Skin of body (tissue), 2 donors: ENCODE results near the gene SALL3. TPM values are rescaled to one million over a fixed set of nuclear protein-coding genes. Genes with fewer than 3 reads are reported as not detected.

Experiments
- DNase-seq: peaks from one replicate; lab custom pipeline; 2025; lab: John Stamatoyannopoulos, UW
- total RNA-seq: library from RNA; depleted of rRNA; stranded (reverse); fragments of >200 nt; gene quantifications from one replicate; pipeline ENCODE4 v1.2.3, GENCODE V29; 2014

SALL3 gene
- total RNA-seq, 1 donor from 2014 or later: under 0.01 TPM

DNA sequence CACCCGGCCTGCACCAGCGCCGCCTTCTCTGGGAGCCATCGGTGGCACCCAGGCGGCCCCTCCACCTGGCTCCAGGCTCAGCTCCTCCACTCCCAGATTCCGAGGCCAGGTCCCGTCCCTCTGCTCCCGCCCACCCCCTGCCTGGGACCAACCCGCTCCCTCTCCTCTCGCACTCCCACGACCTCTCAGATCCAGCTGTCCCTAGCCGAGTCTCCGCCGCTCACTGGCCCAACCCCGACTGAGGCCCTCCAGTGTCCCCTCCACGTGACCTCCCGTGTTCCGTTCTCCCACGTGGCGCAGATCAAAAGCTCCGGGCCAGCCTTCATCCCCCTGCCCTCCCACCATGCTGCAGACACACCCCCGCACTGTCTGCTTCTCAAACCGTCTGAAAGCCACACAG, 14.4 kb upstream of the SALL3 start:
- DNase-seq: no peak

DNA sequence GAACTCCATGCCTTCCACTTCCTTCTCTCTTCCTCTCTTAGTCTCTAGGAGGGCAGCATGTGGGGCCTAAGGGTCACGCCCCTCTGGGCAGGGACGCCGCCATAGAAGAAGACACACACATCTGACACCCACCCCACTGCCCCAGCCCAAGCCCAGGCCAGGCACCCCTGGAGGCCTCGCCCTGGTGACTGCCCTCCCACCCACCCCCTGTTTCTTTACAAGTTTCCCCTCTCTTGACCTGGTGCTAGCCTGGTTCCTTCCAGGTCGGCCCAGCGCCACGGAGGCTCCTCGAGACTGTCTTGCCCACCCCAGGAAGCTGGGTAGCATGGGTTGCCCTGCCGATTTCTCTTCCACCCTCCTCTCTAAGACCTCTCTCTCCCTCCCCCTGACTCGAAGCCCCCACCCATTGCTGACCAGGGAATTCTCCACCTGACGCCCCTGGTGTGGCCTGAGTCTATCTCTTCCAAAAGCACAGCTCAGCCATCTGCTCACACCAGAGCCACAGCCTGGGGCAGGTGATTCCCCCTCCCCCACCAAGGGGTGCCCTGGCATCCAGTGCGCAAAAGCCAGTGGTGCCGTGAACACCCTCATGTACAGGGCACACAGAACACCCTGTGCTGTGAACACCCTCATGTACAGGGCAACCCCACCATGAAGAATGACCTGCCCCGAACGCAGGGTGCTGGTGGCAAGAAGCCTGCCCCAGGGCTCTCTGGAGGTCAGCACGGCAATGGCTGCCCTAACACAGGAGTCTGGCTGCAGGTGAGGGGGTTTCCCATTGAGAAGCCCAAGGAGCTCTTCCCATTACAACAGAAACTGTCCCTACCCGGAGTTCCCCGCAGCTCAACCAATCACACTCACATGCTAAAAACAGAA, 13.5 kb upstream of the SALL3 start:
- DNase-seq: no peak

- DNase-seq: no peak
Observed at GRCh38 chr18:78966793-78967106, 12.9 kb upstream of the SALL3 start.

- no peak for DNase-seq
Observed at GRCh38 chr18:78967692-78968091, 11.9 kb upstream of the SALL3 start.

DNA sequence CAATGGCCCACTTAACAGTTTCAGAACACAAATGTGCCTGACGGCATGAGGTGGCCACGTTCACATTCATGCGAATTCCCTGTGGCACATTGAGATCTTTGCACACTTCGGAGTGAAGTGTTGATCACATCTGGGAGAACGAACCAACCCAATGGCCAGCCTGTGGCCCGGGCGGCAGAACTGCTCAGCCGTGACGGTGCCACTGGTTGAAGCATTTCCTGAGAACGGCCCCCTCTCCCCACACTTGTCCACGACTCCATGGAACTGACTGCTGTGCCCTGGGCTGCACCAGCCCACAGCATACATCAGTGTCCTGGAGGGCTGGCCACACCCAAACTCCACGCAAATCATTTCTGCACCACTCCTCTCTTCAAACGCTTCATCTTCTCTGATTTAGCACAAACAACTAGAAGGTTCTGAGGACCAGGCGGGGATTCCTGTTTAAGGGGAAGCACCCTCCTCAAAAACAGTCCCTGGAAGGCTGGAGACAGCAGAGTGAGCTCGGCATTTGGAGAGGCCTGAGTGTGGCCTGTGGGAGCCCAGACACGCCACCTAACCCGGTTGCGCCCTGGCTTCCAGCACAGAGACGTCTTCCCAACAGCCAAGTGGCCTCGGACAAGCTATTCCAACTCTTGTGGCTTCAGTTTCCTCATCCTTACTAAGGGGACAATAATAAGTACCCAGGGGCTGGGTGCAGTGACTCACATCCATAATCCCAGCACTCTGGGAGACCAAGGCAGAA, 9.9 kb upstream of the SALL3 start:
- no peak for DNase-seq

DNA sequence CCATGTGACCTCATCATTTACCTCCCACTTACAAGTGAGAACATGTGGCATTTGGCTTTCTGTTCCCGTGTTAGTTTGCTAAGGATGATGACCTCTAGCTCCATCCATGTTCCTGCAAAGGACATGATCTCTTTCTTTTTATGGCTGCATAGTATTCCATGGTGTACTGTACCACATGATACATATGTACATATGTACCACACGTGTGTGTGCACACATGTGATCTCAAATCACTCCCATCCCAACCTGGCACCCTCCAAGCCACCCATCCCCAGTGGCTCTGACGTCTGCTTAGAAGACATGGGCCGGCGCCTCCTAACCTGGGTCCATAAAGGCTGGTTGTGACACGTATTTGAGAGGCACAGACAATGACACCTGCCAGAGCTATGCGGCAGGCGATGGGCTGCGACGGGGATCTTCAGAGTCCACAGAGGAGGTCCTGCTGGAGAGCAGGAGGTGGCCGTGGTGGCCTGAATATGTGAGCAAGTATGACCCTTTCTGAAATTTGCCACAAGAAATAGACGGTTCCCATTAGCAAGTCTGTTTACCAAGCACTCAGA, 8.8 kb upstream of the SALL3 start:
- no peak for DNase-seq

DNA sequence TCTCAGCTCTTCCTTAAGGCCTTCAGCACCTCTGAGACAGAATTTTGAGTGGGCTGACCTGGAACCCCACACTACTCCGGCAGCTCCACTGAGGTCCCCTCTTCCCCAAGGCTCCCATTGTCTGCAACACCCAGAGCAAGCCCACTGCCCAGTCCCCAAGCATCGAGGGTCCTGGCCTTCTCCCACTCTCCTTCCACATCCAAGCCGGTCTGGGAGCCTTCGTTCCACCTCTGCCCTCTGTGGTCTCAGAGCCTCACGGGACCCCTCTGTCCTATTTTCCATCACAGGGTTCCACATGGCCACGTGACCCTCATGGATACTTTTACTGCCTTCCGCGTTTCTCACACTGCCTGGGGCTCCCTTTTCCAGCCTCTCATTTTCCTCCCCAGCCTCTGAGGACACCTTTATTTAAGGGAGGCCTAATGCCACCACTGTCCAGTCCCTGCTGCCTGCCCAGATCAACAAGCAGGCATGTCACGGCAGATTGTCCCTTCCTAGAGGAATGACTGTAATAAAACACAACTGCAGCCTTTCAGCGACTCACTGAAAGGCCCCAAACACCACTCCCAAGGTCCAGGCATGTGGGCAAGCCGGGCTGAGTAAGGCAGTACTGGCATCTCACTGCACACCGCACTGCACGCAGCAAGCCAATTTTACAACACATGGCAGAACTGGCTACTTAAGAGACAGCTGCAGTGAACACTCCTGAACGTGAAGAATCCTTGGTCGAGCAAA, 7.9 kb upstream of the SALL3 start:
- DNase-seq: no peak

DNA sequence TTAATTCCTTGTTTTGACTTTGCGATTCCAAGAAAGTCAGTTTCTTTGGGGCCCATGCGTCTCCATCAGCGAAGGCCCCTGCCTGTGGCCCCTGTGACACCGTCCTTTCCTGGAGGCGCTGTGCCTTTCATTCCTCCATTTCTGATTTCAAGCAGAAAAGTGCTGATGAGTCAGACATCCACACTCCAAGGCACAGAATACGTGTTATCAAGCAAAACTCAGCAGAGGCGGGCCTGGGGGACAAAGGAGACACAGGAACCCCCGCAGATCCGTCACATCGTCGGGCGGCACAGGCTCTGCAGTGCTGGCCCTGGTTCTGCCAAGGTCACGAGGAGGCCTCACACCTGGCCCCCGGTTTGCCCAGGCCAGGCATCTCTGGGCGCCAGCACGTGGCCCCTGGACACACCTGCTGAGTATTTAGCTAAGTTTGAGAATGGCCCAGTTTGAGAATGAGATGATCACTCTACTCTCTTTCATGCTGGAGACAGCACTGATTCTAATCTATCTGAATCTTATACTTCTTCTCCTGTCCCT, 7.2 kb upstream of the SALL3 start:
- no peak for DNase-seq

DNA sequence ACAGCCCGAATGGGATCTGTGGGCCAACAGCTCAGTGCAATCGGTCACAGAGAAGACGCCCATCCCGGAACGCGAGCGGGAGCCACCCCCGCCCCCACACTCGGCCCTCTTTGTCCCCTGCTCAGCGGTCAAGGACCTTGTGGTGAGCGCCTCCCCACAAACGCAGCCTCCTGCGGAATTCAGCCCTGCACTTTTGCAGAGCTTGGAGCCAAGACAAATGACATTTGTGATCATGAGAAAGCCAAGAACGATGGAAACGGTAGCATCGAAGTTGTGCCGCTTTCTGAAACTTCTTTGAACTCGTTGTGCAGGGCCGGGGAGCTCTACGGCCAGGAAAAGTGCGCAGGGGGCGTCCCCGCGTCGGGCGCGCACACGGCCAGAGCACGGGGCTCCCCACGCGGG, 6.7 kb upstream of the SALL3 start:
- no peak for DNase-seq

DNA sequence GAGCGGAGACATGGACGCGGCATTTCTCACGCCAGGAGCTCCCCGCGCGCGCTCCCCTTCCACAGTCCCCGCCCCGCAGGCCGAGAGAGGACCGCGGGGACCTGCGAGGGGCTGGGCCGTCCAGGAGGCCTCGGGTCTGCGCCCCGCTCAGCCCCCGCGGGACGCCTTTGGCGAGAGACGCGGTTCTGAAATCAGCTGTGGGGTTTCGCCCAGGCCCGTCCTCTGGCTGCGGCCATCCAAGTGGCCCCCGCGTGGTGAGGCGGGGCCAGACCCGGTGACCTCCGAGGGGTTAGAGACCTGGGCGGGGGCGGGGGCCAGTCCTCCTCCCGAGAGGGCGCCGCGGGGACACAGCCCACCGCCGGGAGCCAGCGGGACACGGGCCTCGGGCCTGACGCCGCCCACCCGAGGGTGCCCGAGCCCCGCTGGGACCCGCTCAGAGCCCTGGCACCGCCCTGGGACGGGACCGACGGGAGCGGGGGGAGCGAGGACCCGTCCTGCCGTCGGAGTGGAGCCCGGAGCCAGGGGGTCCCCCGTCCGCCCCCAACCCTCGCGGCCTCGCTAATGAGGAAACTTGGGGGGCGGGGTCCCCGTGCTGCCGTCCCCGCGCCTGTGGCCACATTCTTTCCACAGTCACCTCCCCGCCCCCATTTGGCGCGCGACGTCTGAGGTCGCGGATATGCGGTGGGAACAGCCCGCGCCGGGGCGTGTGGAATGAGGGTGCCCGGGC, 6.1 kb upstream of the SALL3 start:
- no peak for DNase-seq

DNA sequence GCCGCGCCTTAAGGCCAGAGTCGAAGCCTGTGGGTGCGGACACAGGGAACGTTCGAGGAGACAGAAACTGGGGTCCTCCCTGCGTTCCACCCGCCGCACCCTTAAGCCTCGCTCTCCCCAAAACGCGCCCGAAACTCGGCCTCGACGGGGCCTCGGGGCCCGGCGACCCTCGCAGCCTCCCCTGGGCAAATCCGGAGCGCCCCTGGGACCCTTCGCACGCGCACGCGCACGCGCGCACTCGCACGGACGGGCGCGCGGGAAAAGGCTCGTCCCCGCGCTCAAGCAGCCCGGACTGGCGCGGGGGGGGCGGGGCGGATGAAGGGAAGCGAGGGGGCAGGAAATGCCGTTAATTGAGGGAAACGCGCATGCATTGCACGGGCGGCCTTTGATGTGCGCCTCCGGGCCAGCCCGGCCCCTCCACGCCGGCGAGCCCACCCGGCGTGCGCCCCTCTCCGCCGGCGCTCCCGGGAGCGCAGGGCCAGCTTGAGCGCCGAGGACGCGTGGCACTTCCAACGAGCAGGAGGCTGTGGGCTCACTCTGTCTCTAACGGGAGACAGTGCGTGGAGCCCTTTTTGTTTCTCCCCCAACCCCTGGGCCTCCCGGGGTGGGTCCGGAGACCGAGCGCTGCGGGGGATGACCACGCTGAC, 5.4 kb upstream of the SALL3 start:
- no peak for DNase-seq

DNA sequence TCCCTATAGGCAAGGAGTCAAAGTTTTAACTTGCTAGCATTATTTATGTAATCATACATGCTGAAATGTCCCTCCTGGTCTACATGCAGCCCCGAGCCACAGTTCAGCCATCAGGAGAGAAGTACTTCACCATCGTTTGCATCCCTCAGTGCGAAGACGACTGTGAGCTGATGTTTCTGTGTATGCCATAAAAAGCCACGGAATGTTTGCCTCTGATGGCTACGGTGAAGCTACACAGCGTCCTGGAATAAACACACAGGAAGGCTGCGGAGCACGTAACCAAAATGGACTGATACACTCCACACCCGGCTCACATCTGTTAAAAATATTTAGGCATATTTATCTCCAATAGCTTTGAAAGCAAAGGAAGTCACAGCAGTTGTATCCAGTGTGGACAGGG, 4.3 kb upstream of the SALL3 start:
- no peak for DNase-seq

- no peak for DNase-seq
Observed at GRCh38 chr18:78975699-78976335, 3.8 kb upstream of the SALL3 start.

DNA sequence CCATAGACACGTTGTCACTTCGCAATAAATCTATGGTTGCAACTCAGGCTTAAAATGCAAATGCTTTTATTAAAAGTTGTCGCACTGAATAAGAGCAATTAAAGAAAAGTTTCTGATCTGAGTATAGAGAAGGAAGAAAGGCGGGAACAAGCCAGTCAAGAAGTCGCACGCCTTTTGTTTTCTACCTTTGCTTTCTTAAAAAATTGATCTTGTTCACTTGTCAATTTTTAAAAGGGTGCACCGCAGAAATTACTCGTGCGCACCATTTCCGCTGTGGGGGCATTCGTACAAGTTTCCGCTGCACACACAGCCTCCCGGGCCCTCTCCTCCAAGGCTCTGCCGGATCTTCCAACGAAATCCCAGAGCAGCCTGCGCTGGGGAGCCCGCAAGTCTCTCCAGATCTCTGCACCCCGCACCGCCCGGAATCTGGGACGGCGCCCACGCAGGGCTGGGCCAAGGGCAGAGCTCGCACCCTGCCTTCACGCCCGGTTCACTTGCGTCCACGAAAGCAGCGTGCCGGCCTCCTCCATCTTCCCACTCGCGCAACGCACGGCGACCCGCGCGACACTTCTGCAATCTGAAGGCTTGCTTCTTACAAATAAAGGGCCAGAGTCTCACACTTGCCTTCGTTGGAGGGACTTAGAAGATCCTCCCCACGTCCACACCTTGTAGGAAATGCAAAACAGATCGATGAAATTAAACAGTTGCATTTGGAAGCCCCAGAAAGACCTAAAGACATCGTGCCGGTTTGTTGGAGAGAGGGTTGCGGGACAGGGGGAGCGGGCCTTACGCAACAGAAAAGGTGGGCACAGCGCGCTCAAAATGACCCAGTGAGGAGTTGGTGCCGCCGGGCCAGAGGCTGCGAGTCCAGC, 2.6 kb upstream of the SALL3 start:
- DNase-seq: no peak

GRCh38 chr18:78977637-78978348, 1.8 kb upstream of the SALL3 start:
- no peak for DNase-seq

DNA sequence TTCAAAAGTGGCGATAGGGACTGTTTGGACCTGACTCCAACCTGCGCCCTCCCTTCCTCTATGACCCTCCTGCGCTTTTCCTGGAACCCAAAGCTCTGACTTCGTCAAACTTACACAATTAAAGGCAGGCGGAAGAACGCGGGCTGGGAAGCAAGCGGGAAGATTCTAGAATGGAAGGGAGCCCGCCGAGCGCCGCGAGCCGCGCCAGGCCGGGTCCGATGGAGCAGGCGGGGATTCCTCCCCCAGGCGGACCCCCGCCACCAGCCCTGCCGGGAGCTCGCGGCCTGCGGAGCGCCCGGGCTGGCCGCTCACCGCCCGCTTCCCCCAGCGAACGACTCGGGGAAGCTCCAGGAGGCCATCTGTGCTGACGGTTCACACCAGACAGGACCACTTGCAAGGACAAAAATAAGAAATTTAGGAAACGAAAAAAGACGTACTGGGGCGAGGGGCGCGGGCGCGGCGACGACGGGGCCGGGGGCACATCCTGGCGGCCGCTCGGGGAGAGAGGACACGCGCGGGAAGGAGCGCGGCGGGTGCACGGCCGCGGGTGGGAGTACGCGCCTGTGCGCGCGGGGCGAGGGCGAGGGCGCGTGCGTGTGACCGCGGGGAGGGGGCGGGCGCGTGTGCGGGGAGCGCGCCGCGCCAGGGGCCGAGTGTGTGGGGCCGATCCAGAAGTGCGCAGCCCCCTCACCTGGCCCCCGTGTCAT, 1.1 kb upstream of the SALL3 start:
- DNase-seq: no peak

GRCh38 chr18:78979056-78979729, 425 bp upstream of the SALL3 start:
- no peak for DNase-seq
